KMS-11 (cell line): Measurements from ENCODE around the gene HTT.

Experiments
- H2AFZ ChIP-seq: fragments of 200-600 bp; sonication (generic); 2 replicates; pipeline ENCODE4 v1.6.1; 2016; ENCODE audit warnings: antibody characterized with exemption, mixed run types, low read depth
- H3K27ac ChIP-seq: fragments of 200-600 bp; sonication (generic); 2 replicates; pipeline ENCODE4 v1.6.1; 2016; ENCODE audit warnings: mild to moderate bottlenecking, mixed run types
- H3K27me3 ChIP-seq: fragments of 200-600 bp; sonication (generic); 2 replicates; pipeline ENCODE4 v1.6.1; 2017; ENCODE audit warnings: mild to moderate bottlenecking, low read depth, mixed run types, moderate library complexity; ENCODE audit not compliant: insufficient read depth
- H3K36me3 ChIP-seq: fragments of 200-600 bp; sonication (generic); 2 replicates; pipeline ENCODE4 v1.6.1; 2017; ENCODE audit warnings: mild to moderate bottlenecking, mixed run types; ENCODE audit not compliant: insufficient read depth
- H3K4me1 ChIP-seq: fragments of 200-600 bp; sonication (generic); 2 replicates; pipeline ENCODE4 v1.6.1; 2016; ENCODE audit warnings: mild to moderate bottlenecking, low read depth, mixed run types; ENCODE audit not compliant: poor library complexity, severe bottlenecking
- H3K4me2 ChIP-seq: fragments of 200-600 bp; sonication (generic); 2 replicates; pipeline ENCODE4 v1.7.0; 2016; ENCODE audit warnings: mild to moderate bottlenecking, mixed run types
- H3K4me3 ChIP-seq: fragments of 200-600 bp; sonication (generic); IDR thresholded peaks from 2 replicates; pipeline ENCODE4 v1.6.1; 2017; ENCODE audit warnings: low read depth, low read length, mixed read lengths; ENCODE audit not compliant: insufficient read depth
- H3K79me2 ChIP-seq: fragments of 200-600 bp; sonication (generic); 2 replicates; pipeline ENCODE4 v1.6.1; 2016; ENCODE audit warnings: low read depth, mixed run types; ENCODE audit not compliant: insufficient read depth
- H3K9ac ChIP-seq: fragments of 200-600 bp; sonication (generic); 2 replicates; pipeline ENCODE4 v1.6.1; 2016; ENCODE audit warnings: mild to moderate bottlenecking, mixed run types
- H4K20me1 ChIP-seq: fragments of 200-600 bp; sonication (generic); 2 replicates; pipeline ENCODE4 v1.6.1; 2016; ENCODE audit warnings: mild to moderate bottlenecking, mixed run types; ENCODE audit not compliant: insufficient read depth
- TF ChIP-seq, protein P1 (sequence below): fragments of 200-600 bp; sonication (generic); conservative IDR thresholded peaks from 2 replicates; pipeline ENCODE4 v1.6.1; 2017; ENCODE audit warnings: low read depth, mild to moderate bottlenecking, antibody characterized with exemption, low read length, moderate library complexity, mixed read lengths

HTT gene

GRCh38 chr4:3239303-3239702 lies 164.8 kb downstream of the HTT start:
- Histone ChIP-seq H3K4me1 (peaks cover 36% of the 10 kb centered on the region), H4K20me1 (no peaks in the 10 kb centered on the region), H3K4me2 (peak overlapping the region; percentile 67), H3K4me3 (peak overlapping the region; percentile 42), H3K27me3 (no peaks in the 10 kb centered on the region), H3K9ac (peak overlapping the region; percentile 83), H3K79me2 (no peaks in the 10 kb centered on the region), H2AFZ (peak overlapping the region; percentile 57; the same call in 1 of the 2 replicates), H3K27ac (peak overlapping the region; percentile 96), H3K36me3 (no peaks in the 10 kb centered on the region)
- TF ChIP-seq, protein P1, sequence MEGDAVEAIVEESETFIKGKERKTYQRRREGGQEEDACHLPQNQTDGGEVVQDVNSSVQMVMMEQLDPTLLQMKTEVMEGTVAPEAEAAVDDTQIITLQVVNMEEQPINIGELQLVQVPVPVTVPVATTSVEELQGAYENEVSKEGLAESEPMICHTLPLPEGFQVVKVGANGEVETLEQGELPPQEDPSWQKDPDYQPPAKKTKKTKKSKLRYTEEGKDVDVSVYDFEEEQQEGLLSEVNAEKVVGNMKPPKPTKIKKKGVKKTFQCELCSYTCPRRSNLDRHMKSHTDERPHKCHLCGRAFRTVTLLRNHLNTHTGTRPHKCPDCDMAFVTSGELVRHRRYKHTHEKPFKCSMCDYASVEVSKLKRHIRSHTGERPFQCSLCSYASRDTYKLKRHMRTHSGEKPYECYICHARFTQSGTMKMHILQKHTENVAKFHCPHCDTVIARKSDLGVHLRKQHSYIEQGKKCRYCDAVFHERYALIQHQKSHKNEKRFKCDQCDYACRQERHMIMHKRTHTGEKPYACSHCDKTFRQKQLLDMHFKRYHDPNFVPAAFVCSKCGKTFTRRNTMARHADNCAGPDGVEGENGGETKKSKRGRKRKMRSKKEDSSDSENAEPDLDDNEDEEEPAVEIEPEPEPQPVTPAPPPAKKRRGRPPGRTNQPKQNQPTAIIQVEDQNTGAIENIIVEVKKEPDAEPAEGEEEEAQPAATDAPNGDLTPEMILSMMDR: no peak

- no peaks in the 10 kb centered on the region for H3K36me3 ChIP-seq
- no peaks in the 10 kb centered on the region for H3K79me2 ChIP-seq
- H3K4me1 ChIP-seq: peaks cover 36% of the 10 kb centered on the region
- H3K27ac ChIP-seq: peak overlapping the region; percentile 96
- TF ChIP-seq, protein P1: no peak
- H3K27me3 ChIP-seq: no peaks in the 10 kb centered on the region
- no peaks in the 10 kb centered on the region for H4K20me1 ChIP-seq
- H3K4me3 ChIP-seq: peak overlapping the region; percentile 7
- peak overlapping the region; percentile 67 for H3K4me2 ChIP-seq
- H3K9ac ChIP-seq: peak overlapping the region; percentile 83; the same call in 1 of the 2 replicates
- H2AFZ ChIP-seq: no peak overlapping the region
Observed at GRCh38 chr4:3239998-3240920, 165.8 kb downstream of the HTT start.

DNA sequence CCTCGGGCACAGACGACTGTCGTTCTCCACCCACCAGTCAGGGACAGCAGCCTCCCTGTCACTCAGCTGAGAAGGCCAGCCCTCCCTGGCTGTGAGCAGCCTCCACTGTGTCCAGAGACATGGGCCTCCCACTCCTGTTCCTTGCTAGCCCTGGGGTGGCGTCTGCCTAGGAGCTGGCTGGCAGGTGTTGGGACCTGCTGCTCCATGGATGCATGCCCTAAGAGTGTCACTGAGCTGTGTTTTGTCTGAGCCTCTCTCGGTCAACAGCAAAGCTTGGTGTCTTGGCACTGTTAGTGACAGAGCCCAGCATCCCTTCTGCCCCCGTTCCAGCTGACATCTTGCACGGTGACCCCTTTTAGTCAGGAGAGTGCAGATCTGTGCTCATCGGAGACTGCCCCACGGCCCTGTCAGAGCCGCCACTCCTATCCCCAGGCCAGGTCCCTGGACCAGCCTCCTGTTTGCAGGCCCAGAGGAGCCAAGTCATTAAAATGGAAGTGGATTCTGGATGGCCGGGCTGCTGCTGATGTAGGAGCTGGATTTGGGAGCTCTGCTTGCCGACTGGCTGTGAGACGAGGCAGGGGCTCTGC lies 166.5 kb downstream of the HTT start:
- H4K20me1 ChIP-seq: no peaks in the 10 kb centered on the region
- no peaks in the 10 kb centered on the region for H3K36me3 ChIP-seq
- no peaks in the 10 kb centered on the region for H3K27me3 ChIP-seq
- TF ChIP-seq, protein P1: no peak
- no peaks in the 10 kb centered on the region for H3K79me2 ChIP-seq
- no peak overlapping the region for H3K27ac ChIP-seq
- H3K4me1 ChIP-seq: peaks cover 36% of the 10 kb centered on the region
- H2AFZ ChIP-seq: no peak overlapping the region
- H3K4me3 ChIP-seq: no peak overlapping the region
- no peak overlapping the region for H3K9ac ChIP-seq
- H3K4me2 ChIP-seq: peak overlapping the region; percentile 67

DNA sequence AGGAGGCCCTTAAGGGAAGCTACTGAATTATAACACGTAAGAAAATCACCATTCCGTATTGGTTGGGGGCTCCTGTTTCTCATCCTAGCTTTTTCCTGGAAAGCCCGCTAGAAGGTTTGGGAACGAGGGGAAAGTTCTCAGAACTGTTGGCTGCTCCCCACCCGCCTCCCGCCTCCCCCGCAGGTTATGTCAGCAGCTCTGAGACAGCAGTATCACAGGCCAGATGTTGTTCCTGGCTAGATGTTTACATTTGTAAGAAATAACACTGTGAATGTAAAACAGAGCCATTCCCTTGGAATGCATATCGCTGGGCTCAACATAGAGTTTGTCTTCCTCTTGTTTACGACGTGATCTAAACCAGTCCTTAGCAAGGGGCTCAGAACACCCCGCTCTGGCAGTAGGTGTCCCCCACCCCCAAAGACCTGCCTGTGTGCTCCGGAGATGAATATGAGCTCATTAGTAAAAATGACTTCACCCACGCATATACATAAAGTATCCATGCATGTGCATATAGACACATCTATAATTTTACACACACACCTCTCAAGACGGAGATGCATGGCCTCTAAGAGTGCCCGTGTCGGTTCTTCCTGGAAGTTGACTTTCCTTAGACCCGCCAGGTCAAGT lies 167.5 kb downstream of the HTT start:
- no peak overlapping the region for H3K27ac ChIP-seq

More for the DNA sequence above, 167.5 kb downstream of the HTT start:
- no peak overlapping the region for H3K9ac ChIP-seq
- H3K79me2 ChIP-seq: no peaks in the 10 kb centered on the region
- TF ChIP-seq, protein P1: no peak
- H3K4me2 ChIP-seq: no peak overlapping the region
- H3K4me3 ChIP-seq: no peak overlapping the region
- H3K27me3 ChIP-seq: no peaks in the 10 kb centered on the region
- H3K36me3 ChIP-seq: no peaks in the 10 kb centered on the region
- H2AFZ ChIP-seq: no peak overlapping the region
- peaks cover 32% of the 10 kb centered on the region for H3K4me1 ChIP-seq
- no peaks in the 10 kb centered on the region for H4K20me1 ChIP-seq
